Measurements from ENCODE around the gene CDC25B. TPM values are rescaled to one million over a fixed set of nuclear protein-coding genes. Genes with fewer than 3 reads are reported as not detected.

Gene CDC25B
- polyA plus RNA-seq, 2 of the 4 experiments (the other 2 are of a cell fraction) = 136 to 150 TPM

GRCh38 chr20:3781153-3781910 is 14.8 kb upstream of the CDC25B start, which contains the start of gene SPEF1 (continued):
- 0 out of 2 replicates have a peak, but pooled peaks have one; percentile 31 for TF ChIP-seq KDM5A (IDR thresholded peaks at IDR 0.05)
- TF ChIP-seq HOXB13 (CRISPR knock-in tag; IDR thresholded peaks at IDR 0.05; ENCODE audit: low read depth) = 0 out of 2 replicates have a peak, but pooled peaks have one; percentile 17
- no peak for TF ChIP-seq HES2 (IDR thresholded peaks at IDR 0.05)
- peak; percentile 63; the same call in 1 of the 2 replicates for TF ChIP-seq EHF (CRISPR knock-in tag; IDR thresholded peaks at IDR 0.05)

- WGBS (ENCODE audit: missing lambda C conversion rate) = 90% methylated on average over 6 of the region's 6 CpGs
- DNase-seq (ENCODE audit: low read depth in 1 of 2, low spot score in 1 of 2) = no peak
- Histone ChIP-seq H3K27ac (no peak overlapping the region), H3K4me3 (no peak overlapping the region), H3K9me3 (no peaks in the 10 kb centered on the region), H3K4me2 (no peak overlapping the region), H3K4me1 (peaks cover 34% of the 10 kb centered on the region)
- ATAC-seq = no peak
- TF ChIP-seq JUN (IDR thresholded peaks at IDR 0.05) (0 out of 5 replicates have a peak, but pooled peaks of 1 of the 2 experiments have one; percentile 5), NFE2L2 (conservative IDR thresholded peaks at IDR 0.05; ENCODE audit: low read length) (no peak), CTCF (IDR thresholded peaks at IDR 0.05) (no peak), FOSL2 (IDR thresholded peaks at IDR 0.05) (no peak), FOSL2 (CRISPR knock-in tag; IDR thresholded peaks at IDR 0.05) (no peak)
- CTCF ChIA-PET = interaction anchor here (1.6 to 56.5 kb wide), 5 partner anchors 35 to 105 kb away, joined by 5 to 1634 read pairs (median 28); partner anchors contain the start of genes ADISSP and HSPA12B
- no peak for FAIRE-seq
- POLR2A ChIA-PET = interaction anchor here (0.6 to 1.6 kb wide), 2 partner anchors 63 to 105 kb away, joined by 10 to 12 read pairs; no protein-coding TSS in a partner anchor
Observed at GRCh38 chr20:3782597-3782996, 13.5 kb upstream of the CDC25B start.

GRCh38 chr20:3783068-3783489 is 13.0 kb upstream of the CDC25B start:
- TF ChIP-seq ZC3H11A (IDR thresholded peaks at IDR 0.05) = no peak
- TF ChIP-seq SMC3 (IDR thresholded peaks at IDR 0.05) = no peak
- TF ChIP-seq HOXB5 (CRISPR knock-in tag; IDR thresholded peaks at IDR 0.05) = no peak
- TF ChIP-seq RFX5 (IDR thresholded peaks at IDR 0.05) = no peak
- TF ChIP-seq TFCP2L1 (CRISPR knock-in tag; IDR thresholded peaks at IDR 0.05) = no peak
- peaks cover 37% of the 10 kb centered on the region for H3K4me1 ChIP-seq
- WGBS (ENCODE audit: missing lambda C conversion rate) = 80% methylated on average over 2 of the region's 2 CpGs
- no peaks in the 10 kb centered on the region for H3K9me3 ChIP-seq
- ChIA-PET POLR2A (interaction anchor here (0.6 to 0.7 kb wide), 2 partner anchors 35 to 63 kb away, joined by 3 to 10 read pairs; no protein-coding TSS in a partner anchor), CTCF (interaction anchor here (0.6 to 56.5 kb wide), 5 partner anchors 35 to 220 kb away, joined by 3 to 1634 read pairs (median 28); partner anchors contain the start of genes ADISSP and HSPA12B)
- H3K27ac ChIP-seq = no peak overlapping the region
- FAIRE-seq = no peak
- DNase-seq (ENCODE audit: low read depth in 1 of 2, low spot score in 1 of 2) = no peak
- ATAC-seq = no peak
- peak overlapping the region; percentile 97; the same call in 1 of the 3 replicates for H3K4me2 ChIP-seq
- H3K4me3 ChIP-seq = no peak overlapping the region

GRCh38 chr20:3783511-3784195 is 12.5 kb upstream of the CDC25B start:
- ATAC-seq = no peak
- DNase-seq (ENCODE audit: low read depth in 1 of 2, low spot score in 1 of 2) = no peak
- Histone ChIP-seq H3K4me3 (no peak overlapping the region), H3K27ac (peak overlapping the region in 1 of 2 experiments; percentile 96; a peak in 3 of 6 replicates), H3K4me1 (peaks cover 42% of the 10 kb centered on the region), H3K4me2 (peak overlapping the region; percentile 97), H3K9me3 (no peaks in the 10 kb centered on the region)
- WGBS (ENCODE audit: missing lambda C conversion rate) = 89% methylated on average over 10 of the region's 10 CpGs
- TF ChIP-seq SMC3 (IDR thresholded peaks at IDR 0.05) = no peak
- TF ChIP-seq JUN (IDR thresholded peaks at IDR 0.05) = 0 out of 5 replicates have a peak, but pooled peaks of 1 of the 2 experiments have one; percentile 1
- ChIA-PET POLR2A (interaction anchor here (0.7 kb wide), 1 partner anchor 35 kb away, joined by 3 read pairs; no protein-coding TSS in a partner anchor), CTCF (interaction anchor here (0.6 to 56.5 kb wide), 6 partner anchors 11 to 220 kb away, joined by 3 to 1634 read pairs (median 25); partner anchors contain the start of genes ADISSP and HSPA12B)
- FAIRE-seq = no peak
